Erythroblast (primary cell): Measurements from ENCODE around the gene ZNF618.

Experiments used
- GATA1 ChIP-seq: IDR thresholded peaks from 2 replicates; pipeline ENCODE4 v1.6.1; 2011; ENCODE audit warnings: low read depth, mild to moderate bottlenecking, control low read depth, low read length, moderate library complexity
- POLR2A ChIP-seq: IDR thresholded peaks from 2 replicates; pipeline ENCODE4 v1.6.1; 2011; ENCODE audit warnings: mild to moderate bottlenecking, low read length

DNA sequence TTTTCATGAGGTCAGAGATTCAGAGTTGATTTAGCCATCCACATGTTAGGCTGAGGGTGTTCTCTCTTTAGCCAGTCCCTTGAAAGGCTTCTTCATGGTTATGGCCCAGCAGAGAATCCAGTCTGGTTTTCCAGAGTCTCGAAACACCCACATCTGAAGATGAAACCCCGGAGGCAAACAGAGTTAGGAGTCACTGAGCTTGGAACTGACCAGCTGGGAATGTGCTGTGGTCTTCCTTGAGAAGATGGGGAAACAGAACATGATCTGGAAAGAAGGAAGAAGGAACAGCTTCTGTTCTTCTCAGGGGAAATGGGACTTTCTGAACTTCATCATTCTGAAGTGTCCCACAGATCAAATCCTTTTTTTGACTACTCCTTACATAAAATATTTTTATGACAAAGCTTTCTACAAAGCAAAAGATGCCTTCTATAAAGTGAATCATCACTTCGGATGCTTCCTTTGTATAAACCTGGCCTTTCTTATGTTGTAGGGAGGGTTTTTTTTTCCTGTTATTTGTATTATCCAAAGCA lies 45.4 kb downstream of the ZNF618 start:
- TF ChIP-seq POLR2A (no peak), GATA1 (no peak)
